Stimulated activated CD8-positive, alpha-beta memory T cell treated with anti-CD3 and anti-CD28 coated beads, Interleukin-7, amount 100 ng/mL, for 24 hours (primary cell): ENCODE data around the gene ARF6.
"Not testable (repeated sequence)": the region's sequence is repeated elsewhere in the genome, so short reads cannot be mapped to it uniquely, and the experiment has no call there.

Experiments
- DNase-seq: peaks from one replicate; pipeline ENCODE4 v3.0.0-alpha.2; 2020; ENCODE audit warnings: low read depth

Gene ARF6

DNA sequence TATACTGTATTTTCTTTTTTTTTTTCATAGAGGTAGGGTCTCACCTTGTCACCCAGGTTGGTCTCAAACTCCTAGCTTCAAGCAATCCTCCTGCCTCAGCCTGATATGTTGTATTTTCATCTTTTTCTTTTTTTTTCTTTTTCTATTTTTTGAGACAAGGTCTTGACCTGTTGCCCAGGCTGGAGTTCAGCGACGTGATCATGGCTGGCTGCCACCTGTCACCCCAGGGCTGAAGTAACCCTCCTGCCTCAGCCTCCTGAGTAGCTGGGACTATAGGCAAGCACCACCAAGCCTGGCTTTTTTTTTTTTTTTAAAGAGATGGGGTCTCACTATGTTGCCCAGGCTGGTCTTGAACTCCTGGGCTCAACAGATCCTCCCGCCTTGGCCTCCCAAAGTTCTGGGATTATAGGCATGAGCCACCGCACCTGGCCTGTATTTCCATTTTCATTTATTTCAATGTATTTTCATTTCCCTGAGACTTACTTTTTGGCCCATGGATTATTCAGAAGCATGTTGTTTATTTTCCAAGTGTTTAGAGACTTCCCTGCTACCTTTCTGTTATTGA is 16.2 kb upstream of the ARF6 start:
- DNase-seq = no peak

DNA sequence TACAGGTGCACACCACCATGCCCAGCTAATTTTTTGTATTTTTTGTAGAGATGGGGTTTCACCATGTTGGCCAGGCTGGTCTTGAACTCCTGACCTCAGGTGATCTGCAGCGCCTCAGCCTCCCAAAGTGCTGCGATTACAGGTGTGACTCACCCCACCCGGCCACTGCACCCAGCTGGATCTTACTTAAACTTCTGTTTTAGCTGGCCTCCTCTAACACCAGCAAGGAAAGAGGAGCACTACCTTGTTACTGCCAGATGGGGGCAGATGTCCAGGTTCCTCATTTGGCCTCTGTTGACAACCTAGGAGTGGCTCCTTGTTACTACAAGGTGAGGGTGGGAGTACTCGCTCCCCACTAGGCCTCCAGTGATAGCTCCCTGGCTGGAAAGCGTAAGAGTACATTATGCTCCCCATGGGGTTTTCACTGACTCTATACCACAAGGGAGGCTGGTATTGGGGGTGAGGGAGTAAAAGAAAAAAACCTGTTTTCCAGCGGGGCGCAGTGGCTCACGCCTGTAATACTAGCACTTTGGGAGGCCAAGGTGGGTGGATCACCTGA is 13.2 kb upstream of the ARF6 start:
- DNase-seq = no peak

DNA sequence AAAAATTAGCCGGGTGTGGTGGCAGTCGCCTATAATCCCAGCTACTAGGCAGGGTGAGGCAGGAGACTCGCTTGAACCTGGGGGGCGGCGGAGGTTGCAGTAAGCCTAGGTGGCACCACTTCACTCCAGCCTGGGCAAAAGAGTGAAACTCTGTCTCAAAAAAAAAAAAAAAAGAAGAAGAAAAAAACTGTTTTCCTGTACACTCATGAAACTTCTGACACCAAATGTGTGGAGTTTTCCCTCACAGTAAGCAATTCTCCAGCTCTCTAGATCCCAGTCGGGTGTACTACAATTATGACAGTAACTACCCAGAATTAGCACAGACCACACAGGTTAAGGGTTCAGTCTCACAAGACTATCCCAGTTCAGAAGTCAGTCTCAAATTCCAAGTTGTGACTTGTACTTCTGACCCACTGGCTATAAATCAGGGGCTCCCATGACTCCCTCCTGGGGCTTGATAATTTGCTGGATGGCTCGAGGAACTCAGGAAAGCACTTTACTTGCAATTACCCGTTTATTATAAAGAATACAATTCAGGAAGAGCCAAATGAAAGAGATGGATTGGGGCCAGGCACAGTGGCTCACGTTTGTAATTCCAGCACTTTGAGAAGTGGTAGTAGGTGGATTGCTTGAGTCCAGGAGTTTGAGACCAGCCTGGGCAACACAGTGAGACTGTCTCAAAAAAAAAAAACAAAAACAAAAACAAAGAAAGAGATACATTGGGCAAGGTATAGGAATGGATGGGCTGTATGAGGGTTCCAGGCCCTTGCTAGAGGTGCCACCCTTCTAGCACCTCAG is 12.4 kb upstream of the ARF6 start:
- DNase-seq = no peak

DNA sequence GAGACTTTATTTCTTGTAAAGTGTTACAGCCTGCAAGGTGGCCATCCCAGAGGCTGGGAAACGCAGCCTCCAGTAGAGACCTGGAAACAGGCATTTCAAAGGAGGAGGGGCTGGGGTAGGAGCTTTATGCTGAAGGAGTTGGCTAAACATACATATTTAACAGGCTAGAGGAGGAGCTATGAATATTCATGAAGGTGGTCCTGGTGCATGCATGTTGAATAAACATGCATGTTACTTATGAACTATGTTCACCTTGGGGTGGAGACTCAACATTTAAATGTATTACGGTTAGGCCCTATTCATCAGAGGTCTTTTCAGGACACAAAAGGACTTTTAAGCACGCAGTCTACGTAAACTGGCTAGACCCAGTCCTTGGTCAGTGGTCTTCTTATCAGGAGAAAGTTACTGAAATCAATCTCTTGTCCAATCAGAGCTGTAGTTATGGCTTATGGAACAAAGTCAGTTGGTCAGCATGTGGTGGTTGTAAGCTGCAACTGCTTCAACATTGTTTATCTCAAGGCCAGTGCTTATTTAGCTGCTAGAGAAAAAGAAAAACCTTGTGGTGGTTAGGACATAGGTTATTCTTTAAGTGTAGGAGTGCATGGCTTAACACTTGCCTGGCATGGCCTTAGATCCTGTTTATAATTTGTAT is 11.4 kb upstream of the ARF6 start:
- DNase-seq = no peak

DNA sequence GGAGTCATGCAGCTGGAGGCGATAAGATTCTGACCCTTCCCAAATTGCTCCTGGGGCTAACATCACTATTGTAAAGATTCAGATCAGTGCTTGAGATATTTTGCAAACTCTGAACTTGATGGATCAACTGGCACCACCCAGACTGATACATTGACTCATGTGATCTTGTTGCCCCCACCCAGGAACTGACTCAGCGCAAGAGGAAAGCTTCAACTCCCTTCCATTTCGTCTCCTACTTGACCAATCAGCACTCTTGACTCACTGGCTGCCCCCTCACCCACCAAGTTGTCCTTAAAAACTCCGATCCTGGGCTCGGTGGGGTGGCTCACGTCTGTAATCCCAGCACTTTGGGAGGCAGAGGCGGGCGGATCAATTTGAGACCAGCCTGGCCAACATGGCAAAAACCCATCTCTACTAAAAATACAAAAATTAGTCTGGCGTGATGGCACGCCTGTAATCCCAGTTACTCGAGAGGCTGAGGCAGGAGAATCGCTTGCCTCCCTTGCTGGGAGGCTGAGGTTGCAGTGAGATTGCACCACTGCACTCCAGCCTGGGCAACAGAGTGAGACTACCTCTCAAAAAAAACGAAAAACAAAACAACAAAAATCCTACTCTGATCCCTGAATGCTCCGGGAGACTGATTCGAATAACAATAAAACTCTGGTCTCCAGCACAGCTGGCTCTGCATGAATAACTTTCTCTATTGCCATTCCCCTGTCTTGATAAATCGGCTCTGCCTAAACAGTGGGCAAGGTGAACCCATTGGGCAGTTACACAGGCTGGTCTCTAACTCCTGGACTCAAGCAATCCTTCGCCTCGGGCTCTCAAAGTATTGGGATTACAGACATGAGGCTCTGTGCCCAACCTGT is 9.8 kb upstream of the ARF6 start:
- DNase-seq = no peak

DNA sequence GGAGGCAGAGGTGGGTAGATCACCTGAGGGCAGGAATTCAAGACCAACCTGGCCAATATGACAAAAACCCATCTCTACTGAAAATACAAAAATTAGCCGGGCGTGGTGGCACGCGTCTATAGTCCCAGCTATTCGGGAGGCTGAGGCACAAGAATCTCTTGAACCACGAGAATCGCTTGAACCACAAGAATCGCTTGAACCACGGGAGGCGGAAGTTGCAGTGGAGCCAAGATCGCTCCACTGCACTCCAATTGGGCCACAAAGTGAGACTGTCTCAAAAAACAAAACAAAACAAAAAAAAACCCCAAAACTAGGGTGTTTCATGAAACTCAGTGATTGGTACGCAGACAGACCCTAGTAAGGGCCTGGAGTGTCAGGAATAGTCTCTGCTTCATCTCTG is 6.4 kb upstream of the ARF6 start:
- DNase-seq = no peak

DNA sequence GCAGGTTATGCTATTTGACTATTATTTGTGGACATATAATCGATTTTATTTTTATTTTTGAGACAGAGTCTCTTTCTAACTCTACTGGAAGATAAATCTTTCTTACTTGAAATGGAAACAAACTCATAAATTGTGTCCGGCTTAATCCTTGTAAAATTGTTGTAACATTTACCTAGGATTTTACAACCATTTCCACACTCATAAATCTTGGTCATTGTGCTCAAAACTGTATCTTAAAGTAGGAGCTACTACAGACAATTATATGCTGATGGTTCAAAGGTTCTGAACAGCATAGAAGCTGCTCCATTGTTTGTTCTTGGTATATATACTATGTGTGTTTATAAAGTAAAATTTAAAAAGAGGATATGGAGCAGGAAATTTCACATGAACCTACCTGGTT is 4.6 kb upstream of the ARF6 start:
- DNase-seq = no peak

DNA sequence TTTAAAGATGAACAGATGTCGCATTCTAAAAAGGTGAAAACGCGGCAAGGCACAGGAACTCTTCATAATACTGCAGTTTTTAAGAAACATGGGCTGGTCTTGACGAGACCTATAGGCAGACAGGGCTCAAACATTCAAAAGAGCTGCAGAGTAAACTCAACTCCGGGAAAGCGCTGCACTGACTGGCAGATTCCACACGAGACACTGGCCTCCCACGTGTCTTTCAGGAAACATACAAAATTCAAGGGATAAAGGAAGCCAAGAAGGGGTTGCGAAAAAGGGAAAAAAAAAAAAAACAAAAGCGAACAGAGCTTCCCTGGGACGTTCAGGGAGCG is 614 bp upstream of the ARF6 start:
- no peak for DNase-seq

DNA sequence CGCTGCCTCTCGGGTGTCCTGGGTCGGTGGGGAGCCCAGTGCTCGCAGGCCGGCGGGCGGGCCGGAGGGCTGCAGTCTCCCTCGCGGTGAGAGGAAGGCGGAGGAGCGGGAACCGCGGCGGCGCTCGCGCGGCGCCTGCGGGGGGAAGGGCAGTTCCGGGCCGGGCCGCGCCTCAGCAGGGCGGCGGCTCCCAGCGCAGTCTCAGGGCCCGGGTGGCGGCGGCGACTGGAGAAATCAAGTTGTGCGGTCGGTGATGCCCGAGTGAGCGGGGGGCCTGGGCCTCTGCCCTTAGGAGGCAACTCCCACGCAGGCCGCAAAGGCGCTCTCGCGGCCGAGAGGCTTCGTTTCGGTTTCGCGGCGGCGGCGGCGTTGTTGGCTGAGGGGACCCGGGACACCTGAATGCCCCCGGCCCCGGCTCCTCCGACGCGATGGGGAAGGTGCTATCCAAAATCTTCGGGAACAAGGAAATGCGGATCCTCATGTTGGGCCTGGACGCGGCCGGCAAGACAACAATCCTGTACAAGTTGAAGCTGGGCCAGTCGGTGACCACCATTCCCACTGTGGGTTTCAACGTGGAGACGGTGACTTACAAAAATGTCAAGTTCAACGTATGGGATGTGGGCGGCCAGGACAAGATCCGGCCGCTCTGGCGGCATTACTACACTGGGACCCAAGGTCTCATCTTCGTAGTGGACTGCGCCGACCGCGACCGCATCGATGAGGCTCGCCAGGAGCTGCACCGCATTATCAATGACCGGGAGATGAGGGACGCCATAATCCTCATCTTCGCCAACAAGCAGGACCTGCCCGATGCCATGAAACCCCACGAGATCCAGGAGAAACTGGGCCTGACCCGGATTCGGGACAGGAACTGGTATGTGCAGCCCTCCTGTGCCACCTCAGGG is 679 bp downstream of the ARF6 start:
- DNase-seq = peak; percentile 64

DNA sequence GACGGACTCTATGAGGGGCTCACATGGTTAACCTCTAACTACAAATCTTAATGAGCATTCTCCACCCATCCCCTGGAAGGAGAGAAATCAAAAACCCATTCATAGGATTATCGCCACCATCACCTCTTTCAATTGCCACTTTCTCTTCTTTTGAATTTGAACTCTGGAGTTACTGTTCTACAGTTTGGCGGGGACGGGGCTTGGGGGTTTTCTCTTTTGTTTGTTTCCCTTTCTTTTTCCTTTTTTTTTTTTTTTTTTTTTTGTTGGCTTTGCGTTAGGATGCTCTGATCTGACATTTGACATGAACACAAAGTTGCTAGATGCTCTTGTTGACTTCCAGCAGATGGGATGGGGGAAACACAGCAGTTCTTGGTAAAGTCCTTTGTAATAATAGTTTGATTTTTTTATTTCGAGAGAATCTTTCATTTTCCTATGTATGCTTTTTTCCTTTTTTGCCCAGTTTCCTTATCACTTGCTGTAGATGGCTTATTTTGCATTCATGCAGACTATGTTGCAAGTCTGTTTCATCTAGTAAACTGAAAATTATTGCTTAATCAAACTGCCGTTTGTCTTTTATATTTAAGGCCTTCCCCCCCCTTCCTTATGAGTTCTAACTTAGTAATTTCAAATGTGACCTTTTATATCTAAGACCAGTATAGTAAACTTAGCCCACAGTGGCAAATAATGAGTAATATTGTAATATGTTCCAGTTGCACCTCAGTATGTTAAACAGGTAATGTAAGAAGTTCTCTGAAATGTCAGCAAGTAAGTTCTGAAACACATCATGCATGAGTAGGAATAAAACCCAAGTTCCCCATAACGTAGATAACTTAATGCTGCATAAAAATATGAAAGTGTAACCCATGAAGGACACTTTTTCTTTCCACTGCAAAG is 1.6 kb downstream of the ARF6 start:
- not testable (repeated sequence) for DNase-seq

DNA sequence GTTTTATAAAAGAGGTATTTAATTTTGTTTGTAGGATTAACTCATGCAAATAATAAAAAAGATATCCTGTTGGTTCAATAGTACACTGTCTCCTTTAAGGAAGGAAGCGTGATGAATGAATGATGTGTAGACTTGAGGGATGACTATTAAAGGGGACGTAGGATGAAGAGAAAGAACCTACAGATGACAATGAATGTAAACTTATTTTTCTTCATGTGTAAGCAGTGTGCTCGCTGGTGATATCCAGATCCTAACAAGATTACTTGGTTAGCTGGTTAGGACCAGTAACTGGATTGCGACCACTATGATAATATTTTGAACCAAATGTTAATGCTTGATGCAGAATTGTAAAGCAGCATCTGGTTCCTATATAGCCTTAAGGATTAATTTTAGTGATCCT is 2.6 kb downstream of the ARF6 start:
- no peak for DNase-seq

DNA sequence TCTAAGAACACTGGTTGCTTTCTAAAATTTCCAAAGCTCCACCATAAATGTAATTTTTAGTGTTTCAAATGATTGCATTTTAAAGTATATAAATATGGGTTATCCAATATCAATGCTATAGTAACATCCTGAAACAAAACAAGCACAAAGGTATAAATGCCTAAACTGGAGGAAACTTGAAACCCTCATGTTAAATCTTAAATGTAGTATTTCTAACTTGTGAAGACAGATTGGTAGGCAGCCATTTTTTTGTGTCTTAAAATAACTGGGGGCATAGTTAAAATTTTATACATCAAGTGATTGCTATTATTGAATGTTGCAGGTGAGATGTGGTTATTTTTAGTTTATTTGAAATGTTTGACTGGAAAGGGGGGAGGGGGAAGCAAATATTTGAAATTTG is 3.4 kb downstream of the ARF6 start:
- not testable (repeated sequence) for DNase-seq

DNA sequence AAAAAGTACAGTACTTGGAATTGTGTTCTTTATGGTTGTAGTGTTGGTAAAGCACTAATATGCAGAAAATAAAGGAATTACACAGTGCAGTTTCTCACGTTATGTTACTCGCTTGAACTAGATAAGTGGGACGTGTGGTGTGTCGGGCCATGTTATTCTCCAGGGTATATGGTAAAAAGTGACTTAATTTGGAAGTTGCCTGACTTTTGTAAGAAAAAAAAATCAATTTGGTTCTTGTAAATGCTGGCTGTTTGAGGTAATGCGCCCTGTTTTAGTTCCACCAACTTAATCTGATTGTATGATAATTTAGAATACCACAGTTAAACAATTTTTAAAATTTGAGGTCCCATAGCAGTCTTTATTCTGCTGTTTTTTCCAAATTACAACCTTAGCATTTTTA is 4.1 kb downstream of the ARF6 start:
- DNase-seq = no peak

DNA sequence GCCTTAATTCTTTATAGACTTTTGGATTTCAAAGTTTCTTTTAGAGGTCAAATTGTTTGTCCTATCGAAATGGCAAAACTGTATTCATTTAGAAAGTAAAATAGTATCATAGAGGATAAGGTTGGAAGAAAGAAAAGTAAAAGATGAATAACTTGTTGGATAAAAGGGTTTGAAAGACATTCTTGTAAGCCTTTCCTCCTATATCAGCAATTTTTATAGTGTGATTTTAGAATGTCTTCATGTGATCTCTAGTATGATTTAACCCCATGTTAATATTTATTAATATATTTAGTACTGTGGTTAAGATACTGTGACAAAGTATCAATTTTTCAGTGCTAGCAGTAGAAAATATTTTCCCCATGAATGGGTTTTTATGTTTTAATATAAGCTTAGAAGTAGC is 4.5 kb downstream of the ARF6 start:
- no peak for DNase-seq

DNA sequence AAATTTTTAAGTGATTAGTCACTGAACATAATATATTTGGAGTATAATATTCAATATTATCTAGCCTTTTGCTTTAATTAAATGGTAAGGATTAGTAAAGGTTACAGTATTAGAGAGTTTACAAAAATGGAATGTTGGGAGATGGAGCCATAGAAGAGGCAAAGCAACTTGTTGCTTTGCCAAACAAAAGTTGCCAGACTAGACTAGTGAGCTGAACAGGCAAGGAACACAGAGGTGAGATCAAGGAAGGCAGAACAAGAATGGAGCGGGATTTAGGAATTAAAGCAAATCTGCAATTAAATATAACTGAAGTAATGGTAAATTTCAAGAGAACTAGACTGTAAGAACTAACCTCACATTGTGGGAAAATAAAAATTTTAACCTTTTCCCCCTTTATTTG is 5.1 kb downstream of the ARF6 start:
- no peak for DNase-seq

DNA sequence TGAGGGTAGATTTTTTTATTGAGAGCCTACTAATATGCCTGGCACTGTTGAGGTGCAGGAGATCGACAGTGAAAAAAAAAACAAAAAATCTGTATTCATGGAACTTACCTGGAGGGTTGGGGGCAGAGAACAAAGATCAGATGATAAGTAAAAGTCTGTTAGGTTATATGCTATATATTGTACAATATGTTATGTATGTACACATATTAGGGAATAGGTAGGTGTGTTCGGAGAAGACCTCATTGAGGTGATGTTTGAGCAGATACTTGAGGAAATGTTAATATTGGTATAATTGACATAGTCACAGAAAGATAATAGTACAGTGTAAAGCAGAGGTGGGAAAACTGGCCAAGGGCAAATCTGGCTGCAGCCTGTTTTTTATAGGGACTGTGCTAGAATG is 5.6 kb downstream of the ARF6 start:
- DNase-seq = no peak

DNA sequence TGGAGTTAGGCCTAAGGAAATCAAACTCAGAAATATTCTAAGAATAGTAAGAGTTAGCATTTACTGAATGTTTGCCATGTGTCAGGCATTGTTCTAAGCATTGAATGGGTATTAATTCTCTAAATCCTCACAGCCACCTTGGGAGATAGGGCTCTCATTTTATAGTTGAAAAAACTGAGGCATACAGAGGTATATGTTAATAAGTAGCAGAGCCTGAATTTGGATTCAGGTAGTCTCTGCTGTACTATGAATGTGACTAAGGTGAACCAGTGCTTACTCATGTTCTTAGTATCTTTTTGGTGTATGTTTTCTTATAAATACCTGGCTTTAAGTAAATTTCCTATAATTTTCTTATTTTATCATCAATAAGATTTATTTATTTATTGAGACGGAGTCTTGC is 8.1 kb downstream of the ARF6 start:
- no peak for DNase-seq

DNA sequence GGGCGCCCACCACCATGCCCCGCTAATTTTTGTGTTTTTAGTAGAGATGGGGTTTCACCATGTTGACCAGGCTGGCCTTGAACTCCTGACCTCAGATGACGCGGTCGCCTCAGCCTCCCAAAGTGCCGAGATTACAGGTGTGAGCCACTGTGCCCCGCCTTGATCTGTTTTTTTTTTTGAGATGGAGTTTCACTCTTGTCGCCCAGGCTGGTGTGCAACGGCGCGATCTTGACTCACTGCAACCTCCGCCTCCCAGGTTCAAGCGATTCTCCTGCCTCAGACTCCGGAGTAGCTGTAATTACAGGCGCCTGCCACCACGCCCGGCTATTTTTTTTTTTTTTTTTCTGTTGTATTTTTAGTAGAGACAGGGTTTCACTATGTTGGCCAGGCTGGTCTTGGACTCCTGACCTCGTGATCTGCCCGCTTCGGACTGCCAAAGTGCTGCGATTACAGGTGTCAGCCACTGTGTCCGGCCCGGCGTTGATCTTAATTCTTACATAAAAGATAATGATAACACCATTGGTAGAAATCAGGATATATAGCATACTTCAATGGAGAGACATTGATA is 9.9 kb downstream of the ARF6 start:
- DNase-seq = not testable (repeated sequence)

DNA sequence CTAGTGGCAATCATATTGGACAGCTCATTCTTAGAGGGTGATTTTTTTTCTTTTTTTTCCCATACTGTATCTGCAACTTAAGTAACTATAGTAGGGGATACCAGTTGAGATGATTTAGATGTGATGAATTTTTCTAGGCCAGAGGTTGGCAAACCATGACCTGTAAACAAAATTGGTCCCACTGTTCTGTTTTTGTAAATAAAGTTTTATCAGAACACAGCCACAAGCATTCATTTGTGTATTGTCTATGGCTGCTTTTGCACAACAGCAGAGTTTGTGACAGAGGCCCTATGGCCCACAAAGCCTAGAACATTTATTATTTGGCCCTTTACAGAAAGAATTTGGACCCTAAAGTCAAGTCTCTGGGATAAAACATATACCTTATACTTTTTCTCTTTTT is 11.4 kb downstream of the ARF6 start:
- DNase-seq = no peak

DNA sequence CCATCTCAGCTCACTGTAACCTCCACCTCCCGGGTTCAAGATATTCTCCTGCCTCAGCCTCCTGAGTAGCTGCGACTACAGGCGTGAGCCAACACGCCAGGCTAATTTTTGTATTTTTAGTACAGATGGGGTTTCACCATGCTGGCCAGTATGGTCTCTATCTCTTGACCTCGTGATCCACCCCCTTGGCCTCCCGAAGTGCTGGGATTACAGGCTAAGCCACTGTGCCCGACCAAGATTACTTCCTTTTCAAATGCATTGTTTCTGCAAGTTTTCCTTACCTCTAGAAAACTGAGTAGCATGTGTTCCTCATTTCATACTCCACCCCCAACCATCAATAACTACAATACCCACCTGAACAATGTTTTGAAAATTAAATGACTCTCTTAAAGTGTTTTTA is 13.1 kb downstream of the ARF6 start:
- DNase-seq = no peak
